Dermis microvascular lymphatic vessel endothelial cell (primary cell): ENCODE data around the gene MPEG1. TPM values are rescaled to one million over a fixed set of nuclear protein-coding genes. Genes with fewer than 3 reads are reported as not detected.

Experiments
- DNase-seq, 2 donors: peaks; one replicate each; pipeline versions ENCODE4 v3.0.0 to v3.0.0-alpha.2; 2010; ENCODE audit warnings: low read depth in 2 of 2
- total RNA-seq: library from RNA; depleted of rRNA; stranded (reverse); fragments of >200 nt; gene quantifications from 2 replicates; pipeline ENCODE4 v1.2.1, GENCODE V29; 2014

Gene MPEG1, protein sequence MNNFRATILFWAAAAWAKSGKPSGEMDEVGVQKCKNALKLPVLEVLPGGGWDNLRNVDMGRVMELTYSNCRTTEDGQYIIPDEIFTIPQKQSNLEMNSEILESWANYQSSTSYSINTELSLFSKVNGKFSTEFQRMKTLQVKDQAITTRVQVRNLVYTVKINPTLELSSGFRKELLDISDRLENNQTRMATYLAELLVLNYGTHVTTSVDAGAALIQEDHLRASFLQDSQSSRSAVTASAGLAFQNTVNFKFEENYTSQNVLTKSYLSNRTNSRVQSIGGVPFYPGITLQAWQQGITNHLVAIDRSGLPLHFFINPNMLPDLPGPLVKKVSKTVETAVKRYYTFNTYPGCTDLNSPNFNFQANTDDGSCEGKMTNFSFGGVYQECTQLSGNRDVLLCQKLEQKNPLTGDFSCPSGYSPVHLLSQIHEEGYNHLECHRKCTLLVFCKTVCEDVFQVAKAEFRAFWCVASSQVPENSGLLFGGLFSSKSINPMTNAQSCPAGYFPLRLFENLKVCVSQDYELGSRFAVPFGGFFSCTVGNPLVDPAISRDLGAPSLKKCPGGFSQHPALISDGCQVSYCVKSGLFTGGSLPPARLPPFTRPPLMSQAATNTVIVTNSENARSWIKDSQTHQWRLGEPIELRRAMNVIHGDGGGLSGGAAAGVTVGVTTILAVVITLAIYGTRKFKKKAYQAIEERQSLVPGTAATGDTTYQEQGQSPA
- not detected in 2 replicates for total RNA-seq

DNA sequence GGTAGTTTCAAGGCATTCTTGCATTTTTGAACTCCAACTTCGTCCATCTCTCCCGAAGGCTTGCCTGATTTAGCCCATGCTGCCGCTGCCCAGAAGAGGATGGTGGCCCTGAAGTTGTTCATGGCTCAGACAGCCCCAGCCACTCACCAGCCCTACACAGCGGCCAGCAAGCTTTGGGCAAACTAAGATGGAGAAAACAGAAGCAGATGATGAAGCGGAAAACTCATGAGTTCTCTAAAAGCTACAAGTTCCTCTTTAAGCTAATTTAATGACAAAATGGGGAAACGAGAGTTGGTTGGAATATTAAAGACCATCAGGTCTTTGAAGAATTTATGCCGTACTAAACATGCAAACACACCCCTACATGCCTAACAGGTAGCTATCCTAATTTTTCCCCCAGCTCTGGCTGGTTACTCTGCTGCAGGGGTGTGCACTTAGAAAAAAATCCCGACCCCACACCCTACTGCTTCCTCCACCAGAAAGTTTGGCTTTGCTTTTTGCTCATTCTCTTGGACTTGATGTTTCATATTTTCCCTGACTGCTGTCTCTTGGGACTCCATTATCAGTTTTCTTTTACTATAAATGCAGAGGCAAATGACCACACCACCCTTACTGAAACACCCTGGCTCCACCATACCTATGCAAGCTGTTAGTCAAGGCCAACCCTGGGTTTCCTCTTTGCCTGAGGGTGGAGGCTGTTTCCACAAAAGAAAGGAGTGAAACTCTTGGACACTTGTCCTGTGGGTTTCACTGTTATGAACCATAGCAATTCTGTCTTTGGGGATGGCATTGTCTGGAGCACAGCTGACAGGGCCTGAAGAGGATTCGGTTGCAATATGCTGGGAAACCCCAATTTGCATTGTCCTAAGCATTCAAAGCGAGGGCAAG is at the start of gene MPEG1:
MPEG1 (minus strand) TSS at position 184 of the 888 bp plus-strand sequence; CDS start at position 122, 62 bp downstream.
- DNase-seq: no peak

DNA sequence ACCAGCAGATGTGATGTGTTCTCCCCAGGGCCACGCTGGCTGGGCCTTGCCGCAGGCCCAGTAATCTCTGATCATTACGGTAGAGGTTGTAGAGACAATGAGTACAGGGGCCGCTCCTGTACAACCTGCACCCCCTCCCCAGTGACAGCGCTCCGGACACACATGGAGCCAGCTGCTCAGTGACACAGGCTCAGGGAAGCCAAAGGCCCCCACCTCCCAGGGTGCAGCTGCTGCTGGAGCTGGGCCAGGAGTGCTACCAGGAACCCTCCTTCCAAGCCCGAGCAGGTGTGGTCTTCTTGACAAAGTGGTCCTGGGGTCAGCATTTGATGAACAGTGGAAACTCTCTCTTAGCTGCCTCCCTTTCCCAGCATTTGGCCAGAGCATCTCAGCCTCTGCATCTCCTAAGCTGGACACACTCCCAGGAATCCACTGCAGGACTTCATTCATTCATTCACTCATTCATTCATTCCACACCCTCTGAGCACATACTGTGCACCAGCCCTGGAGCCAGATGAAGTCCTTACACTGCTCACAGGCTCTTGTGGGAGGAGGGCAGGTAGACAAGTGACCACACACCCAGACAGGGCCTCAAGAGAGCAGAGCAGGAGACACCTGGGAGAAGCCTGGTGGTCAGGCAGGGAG is 49.6 kb upstream of the MPEG1 start:
- DNase-seq: no peak

DNA sequence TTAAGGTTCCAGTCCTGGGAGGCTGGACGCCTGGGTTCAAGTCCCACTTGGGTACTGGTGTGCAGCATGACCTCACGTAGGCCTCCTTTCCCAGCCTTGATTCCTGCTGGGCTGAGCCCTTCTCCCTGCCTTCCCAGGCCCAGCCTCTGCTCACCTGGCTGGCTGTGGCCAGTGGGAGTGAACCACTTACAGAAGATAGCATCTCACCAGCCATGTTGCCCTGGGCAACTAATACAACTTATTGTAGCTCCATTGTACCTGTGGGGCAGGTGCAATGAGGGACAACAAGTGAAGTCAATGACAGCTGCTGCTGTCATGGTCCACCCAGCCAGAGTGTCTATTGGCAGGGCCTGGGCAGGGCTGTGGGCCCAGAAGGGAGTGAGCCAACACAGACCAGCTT is 48.4 kb upstream of the MPEG1 start:
- no peak for DNase-seq

DNA sequence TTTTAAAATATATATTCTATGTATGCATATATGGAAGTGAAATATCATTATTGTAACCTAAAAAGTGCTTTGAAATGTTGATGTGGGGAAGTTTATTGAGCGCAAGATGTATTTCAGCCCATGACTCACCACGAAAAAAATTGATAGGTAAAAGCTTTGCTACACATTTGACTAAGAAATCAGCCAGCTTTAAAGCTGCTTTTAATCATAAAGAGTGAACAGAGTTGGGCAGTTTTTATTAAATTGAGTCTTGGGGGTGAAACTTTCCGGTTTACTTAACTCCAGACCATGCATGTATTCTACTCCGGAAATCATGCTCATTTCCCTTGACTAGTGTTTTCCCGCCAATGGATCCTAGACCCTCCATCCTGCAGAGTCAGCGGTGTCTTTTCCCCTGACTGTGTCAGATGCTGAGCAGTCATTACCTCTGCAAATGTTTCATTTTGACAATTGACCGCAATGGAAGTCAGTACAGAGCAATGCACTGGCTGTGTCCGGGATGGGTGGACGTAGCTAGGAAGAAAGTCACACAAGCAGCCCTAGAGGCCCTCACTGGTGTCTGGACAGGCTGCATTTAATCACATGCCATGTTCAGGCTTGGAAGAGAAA is 47.2 kb upstream of the MPEG1 start:
- peak; percentile 44 to 52 for DNase-seq

DNA sequence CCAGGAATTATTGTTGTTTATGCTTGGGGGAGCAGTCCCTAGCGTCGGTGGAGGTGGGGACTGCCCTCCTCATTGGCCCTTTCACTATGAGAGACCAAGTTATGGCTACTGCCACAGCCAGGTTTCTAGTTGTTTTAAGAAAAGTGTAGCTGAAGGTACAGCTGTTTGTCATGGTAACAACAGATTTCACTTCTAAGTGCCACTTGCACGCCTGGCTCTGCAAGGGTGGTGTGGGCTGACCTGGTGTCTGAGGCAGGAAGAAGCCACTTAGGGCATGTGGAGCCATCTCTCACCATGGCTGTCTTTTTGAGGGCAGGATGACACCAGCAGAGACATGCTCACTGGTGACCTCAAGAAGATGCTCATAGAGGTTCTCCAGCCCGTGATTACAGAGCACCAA is 46.3 kb upstream of the MPEG1 start:
- DNase-seq: no peak

DNA sequence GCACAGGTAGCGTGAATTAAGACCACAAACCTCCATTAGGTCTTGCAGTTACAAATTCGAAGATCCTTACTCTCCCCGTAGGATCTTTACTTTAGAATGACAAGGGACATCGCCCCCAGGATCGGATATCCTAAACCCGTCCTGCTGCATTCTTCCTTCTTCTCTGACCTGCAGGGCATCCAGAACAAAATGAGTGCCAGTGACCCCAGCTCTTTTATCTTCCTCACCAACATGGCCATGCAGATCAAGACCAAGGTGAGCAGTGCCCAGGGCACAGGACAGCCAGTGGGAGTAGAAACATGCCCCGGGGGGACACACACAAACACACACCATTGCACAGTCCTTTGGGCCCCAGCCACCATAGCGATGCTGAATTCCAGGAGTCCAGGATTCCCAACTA is 42.6 kb upstream of the MPEG1 start:
- DNase-seq: no peak

DNA sequence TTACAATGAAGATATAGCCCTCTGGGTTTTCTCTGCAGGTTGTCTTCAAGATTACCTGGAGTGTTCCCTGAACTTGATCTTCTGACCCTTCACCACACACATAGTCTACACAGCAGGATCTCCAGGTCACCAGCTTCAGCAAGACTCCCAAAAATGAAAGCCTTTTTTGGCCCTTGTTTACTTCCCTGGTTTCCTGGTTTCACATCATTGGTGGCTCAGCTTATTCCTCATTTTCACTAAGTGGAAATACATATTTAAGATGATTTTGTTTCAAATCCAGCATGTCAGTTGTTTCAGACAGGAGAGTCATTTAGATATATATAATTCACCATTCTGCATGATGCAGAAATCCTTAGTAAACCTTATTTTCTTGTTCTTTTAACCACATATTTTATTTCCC is 41.6 kb upstream of the MPEG1 start:
- no peak for DNase-seq

DNA sequence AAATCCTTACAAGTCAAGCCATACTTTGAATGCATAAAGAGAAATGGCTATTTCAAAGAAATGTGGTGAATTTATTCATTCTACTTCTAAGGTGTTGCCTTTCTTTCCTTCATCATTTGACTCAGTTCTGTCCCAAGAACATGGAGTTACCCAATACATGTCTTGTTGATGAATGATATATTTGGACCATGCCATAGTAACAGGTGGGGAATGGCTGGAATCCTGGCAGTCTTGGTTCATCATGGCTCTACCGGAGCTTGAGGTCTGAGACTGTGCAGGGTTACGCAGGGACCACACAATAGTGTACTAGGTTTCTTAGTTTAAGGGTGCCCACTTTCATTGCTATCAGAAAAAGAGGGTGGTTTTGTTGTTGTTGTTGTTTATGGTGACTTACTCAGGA is 40.3 kb upstream of the MPEG1 start:
- DNase-seq: no peak

DNA sequence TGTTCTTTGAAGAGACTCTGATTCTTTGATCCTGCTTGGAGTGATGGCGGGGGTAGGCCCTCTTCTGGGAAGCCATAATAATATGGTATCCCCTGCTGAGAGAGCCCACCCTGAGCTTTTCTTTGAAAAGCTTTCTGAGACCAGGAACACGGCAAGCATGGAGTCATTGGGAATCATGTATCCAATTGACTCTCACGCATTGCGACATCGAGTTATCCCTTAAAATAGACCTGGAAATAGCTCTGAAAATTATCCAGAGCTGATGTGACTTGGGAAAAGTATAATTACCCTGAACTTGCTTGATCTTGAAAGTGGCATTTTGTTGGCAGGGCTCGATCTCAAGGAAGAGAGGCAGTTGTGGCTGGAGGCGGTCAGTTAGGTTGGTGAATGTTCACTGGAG is 36.8 kb upstream of the MPEG1 start:
- no peak for DNase-seq

DNA sequence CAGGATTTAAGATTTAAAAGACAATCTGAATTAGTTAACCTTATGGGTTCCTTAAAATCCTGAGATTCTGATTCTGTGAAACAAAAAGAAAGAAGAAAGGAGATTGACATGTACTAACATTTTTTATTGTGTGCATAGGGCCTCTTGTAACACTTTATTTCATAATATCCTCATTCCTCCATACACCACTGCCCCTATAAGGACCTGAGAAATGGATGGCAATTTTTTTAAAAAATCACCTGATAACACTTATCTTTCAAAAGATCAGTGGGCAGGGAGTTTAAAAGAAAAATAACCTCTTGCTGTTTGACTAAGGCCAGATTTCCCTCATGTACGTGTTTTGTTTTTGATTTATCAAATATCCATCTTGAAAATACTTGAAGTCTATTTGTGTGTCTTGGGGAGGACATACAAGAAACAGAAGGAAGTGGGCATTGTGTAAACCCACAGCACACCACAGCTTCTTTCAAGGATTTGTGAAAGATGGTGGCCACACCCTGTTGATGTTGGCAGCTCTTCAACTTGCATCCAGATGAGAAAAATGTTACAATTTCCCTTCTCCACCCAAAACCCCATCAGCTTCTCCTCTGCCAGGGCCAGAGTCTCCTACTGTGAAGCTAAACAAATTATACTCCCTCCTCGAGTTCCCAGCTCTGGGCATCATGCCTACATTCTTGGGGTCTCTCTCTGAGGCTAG is 35.0 kb upstream of the MPEG1 start:
- DNase-seq: peak in 1 of 2 donors; percentile 24

DNA sequence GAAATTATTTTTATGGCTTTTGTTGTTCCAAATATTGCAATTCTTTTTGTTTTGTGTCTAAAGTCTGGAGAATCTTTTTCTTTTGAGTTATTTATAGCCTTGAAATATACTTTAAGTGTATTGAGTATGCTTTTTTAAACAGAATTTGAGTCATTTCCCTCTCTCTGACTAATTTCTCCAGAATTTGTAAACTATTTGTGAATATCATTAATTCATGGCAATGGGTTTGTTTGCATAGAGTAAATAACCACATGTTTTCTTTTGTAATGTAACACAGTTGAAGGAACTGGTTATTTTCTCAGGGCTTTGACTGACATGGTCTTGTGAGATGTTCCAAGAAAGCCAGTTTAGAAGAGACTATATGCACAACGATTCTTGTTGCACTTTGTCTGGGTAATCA is 30.9 kb upstream of the MPEG1 start:
- no peak for DNase-seq

DNA sequence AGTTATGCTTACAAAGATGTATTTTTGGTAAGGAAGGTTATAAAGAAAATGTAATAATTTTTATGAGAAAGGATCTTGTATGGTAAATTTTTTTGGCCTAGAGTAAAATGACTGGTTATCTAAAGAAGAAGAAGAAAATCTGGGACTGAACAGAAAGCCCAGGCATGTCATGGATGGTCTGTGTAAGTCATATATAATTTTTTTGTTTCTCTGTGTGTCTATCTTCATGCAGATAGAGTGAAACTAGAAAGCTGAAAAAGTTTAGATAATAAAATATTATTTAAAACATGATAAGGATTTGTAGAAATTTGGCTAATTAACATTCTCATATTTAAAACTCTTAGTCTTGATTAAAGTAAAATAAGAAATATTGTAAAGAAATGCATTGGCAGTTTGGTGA is 27.6 kb upstream of the MPEG1 start:
- no peak for DNase-seq

DNA sequence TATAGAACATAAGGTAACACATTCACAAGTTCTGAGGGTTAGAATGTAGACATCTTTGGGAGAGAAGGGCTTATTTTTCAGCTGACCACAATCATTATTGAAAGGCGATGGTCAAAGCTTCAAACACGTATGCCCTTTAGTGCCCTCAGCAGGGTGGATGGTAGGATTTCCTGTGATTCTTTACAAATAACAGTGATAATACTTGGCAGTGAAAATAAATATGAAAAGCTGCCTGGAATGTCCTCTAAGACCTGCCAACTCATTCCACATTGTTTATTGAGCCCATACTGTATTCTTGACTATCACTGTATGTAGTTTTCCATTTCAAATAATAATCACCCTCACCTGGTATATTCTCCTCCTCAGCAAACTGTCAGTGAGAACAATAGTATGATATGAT is 13.7 kb upstream of the MPEG1 start:
- DNase-seq: peak; percentile 79 to 85

DNA sequence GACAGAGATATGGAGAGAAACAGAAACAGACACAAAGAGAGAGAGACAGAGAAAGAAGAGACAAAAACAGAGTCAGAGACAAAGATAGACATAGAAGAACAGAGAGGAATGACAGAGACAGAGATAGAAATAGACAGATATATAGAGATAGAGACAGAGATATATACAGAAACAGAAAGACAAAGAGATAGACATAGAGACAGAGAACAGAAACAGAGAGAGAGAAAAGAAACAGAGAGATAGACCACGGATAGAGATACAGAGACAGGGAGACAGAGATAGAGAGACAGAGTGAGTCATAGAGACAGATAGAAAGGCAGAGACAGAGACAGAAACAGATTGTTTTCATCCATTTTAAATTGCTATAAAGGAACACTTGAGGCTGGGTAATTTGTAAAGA is 12.3 kb upstream of the MPEG1 start:
- no peak for DNase-seq

DNA sequence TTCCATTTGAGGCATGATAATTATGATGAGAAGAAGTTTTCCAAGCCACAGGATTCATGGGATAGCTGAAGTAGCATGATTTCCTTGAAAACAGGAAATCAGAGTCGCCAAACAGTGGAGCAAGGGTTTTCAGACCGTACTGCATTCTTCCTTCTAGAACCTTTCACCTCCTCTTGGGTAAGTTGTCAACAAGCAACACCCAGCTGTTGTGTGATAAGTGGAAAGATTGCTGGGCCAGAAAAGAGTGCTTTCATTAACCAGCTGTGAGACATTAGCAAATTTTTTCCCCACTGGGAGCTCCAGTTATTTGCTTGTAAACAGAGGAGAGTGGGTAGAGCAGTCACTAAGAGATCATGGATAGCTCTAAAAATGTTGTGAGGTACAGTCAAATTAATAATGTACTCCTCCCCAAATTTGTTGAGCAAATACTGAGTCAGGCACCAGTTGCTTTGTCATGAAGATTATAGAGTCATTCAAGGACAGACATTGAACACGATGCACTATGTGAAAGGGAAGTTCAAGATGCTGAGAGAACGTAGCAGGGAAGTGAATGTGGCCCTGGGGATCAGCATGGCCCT is 11.7 kb upstream of the MPEG1 start:
- DNase-seq: peak; percentile 50 to 82

DNA sequence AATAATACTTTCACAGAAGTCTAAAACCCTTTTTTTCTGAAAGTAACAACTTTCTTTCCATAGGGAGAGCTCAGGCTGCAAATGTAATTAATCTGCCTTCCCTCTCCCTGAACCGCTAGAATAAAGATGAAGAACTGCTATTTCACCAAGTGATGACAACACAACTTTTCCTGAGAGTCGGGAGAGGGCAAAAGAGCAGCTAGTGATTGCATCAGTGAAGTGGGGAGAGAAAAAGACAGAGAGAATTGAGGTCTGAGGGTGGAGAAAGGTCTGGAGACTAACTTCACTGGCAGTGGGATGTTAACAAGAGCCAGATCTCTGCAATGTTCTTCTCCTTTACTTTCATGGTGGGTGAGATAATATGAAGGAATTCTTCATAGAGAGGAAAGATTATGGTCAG is 10.9 kb upstream of the MPEG1 start:
- no peak for DNase-seq

DNA sequence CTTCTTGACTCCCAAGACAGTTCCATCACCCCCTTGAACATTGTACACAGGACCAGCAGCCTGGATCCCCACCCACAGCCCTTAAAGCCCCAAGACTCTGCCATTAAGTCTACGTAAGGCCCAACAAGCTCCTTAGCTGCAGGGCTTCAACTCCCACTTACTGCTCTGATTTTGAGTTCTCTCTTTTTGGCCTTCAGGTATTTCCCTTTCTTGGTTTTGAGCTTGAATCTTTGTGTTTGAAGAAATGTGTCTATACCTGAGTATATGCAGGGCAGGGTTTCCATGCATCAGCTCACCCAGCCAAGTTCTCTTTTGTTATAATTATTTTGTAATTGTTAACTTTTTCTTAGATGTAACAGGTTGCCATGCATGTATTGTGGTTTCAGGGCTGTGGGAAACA is 10.4 kb upstream of the MPEG1 start:
- no peak for DNase-seq

DNA sequence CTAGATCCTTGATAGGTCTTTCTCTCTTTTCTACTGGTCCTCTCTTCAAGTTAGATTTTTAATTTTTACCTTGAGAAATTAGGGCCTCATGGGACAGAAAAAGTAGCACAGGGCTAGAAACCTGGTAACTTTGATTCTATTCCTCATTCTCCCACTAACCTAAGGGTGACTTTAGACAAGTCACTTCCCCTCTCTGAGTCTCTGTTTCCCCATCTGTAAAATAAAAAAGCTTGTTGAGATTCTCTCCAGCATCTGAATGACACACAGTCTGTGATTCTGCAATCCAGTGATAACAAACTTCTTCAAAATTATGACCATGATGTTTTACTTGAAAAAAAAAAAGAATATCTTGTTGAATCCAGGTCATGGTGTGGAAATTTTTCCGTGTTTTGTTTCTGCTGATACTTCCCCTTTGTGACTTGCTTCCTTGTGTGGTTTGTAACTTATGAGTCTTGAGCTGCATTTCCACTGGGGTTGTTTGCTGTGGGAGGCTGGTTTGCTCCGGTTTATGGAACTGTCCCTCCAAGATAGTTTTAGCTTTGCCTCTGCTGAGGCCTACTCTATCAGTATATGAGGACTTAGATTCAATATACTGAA is 9.8 kb upstream of the MPEG1 start:
- no peak for DNase-seq

DNA sequence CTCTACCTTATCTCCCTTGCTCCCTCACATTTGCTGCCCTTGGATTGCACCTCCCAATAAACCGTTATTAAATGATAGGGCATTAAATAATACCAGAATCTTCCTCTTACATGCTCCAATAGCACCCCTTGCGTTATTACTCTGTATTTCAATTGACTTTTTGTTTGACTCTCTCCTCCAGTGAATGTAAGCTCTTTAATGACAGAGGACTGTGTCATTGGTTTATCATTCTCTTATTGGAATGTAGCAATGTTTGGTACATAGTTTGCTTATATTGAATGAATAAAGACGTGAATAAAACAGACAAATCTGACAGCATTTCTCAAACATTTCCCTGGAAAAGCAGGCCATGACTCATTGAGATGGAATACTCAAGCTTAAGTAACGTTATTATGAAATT is 8.7 kb upstream of the MPEG1 start:
- DNase-seq: no peak

DNA sequence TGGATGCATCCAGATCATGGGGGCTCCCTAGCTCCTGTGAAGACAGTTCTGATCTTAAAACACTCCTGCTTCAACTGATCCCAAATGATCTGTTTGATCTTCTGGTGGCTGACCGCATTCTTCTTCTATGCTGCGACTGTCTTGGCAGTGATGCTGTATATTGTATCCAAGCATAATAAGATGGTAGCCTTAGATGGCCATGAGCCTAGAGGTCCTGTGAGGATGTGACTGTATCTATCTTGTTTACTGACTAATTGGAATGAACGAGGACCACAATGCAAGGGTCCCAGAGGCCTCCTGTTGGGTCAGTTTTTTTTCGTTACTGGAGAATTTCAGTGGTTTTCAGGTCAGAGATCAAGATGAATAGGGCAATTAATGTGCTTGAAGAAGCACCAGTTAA is 7.1 kb upstream of the MPEG1 start:
- DNase-seq: no peak
